HEK293 (cell line): ENCODE results near the gene SFPQ.

Source experiments
- CTCF ChIP-seq: fragments of 450-650 bp; formaldehyde crosslinking; IDR thresholded peaks from 2 replicates; pipeline ENCODE4 v1.5.1; 2016; ENCODE audit warnings: missing biosample characterization, missing genetic modification characterization
- ZBTB17 ChIP-seq: fragments of 450-650 bp; formaldehyde crosslinking; IDR thresholded peaks from 2 replicates; pipeline ENCODE4 v1.5.1; 2016; ENCODE audit warnings: missing biosample characterization, missing genetic modification characterization
- ZBTB49 ChIP-seq: fragments of 450-650 bp; formaldehyde crosslinking; IDR thresholded peaks from 2 replicates; pipeline ENCODE4 v1.5.1; 2016; ENCODE audit warnings: missing biosample characterization, missing genetic modification characterization, low read depth
- ZNF133 ChIP-seq: fragments of 450-650 bp; formaldehyde crosslinking; IDR thresholded peaks from 2 replicates; pipeline ENCODE4 v1.5.1; 2016; ENCODE audit warnings: missing biosample characterization, missing genetic modification characterization
- ZNF274 ChIP-seq, 2 experiments: fragments of 200-500 bp in 1 of 2; fragments of 450-650 bp in 1 of 2; sonication (Bioruptor generic) in 1 of 2; formaldehyde crosslinking in 1 of 2; IDR thresholded peaks; 2 replicates each; pipeline versions ENCODE4 v1.5.1 to v1.6.1; 2014 to 2016; ENCODE audit warnings: borderline replicate concordance in 1 of 2, inconsistent platforms in 1 of 2, low read length in 1 of 2, missing biosample characterization in 1 of 2, missing genetic modification characterization in 1 of 2
- ZNF311 ChIP-seq: fragments of 450-650 bp; formaldehyde crosslinking; IDR thresholded peaks from 2 replicates; pipeline ENCODE4 v1.5.1; 2017; ENCODE audit warnings: missing biosample characterization, missing genetic modification characterization, borderline replicate concordance
- ZNF416 ChIP-seq: fragments of 450-650 bp; formaldehyde crosslinking; IDR thresholded peaks from 2 replicates; pipeline ENCODE4 v1.5.1; 2016; ENCODE audit warnings: missing biosample characterization, missing genetic modification characterization

GRCh38 chr1:35151220-35151619 is 41.7 kb downstream of the SFPQ start:
- no peak for TF ChIP-seq ZNF311 (tag by site-specific recombination)
- no peak for TF ChIP-seq ZBTB49
- TF ChIP-seq ZNF274 (IDR thresholded peaks at IDR 0.05; ENCODE audit: low read length) = no peak
- TF ChIP-seq ZNF274 (tag by site-specific recombination; IDR thresholded peaks at IDR 0.05; ENCODE audit: borderline replicate concordance) = no peak
- TF ChIP-seq ZNF416 (tag by site-specific recombination) = no peak
- no peak for TF ChIP-seq ZNF133
- no peak for TF ChIP-seq ZBTB17
- no peak for TF ChIP-seq CTCF (tag by site-specific recombination)
